ENCODE results near the gene EXOC4. TPM values are rescaled to one million over a fixed set of nuclear protein-coding genes. Genes with fewer than 3 reads are reported as not detected.

EXOC4 gene
- total RNA-seq, 4 donors from 2014 or later: 52.4 to 82.2 (median 67.0) TPM

GRCh38 chr7:133829336-133829897 is 576.5 kb downstream of the EXOC4 start:
- H3K4me3 ChIP-seq (ENCODE audit: low read depth, poor library complexity, severe bottlenecking): no peak overlapping the region
- intact Hi-C loops (cut with DNase I; ENCODE audit: low total_unique reads): no loop called here
- WGBS, 2 donors: 86 to 88% methylated on average over 4 of the region's 4 CpGs
- DNase-seq (ENCODE audit: low spot score in 2 of 2): no peak
- no peak for TF ChIP-seq POLR2A (IDR thresholded peaks at IDR 0.05)
- no peak for TF ChIP-seq CTCF (IDR thresholded peaks at IDR 0.05)

- H3K4me3 ChIP-seq (ENCODE audit: low read depth, poor library complexity, severe bottlenecking): no peak overlapping the region
- TF ChIP-seq CTCF (IDR thresholded peaks at IDR 0.05) (no peak), POLR2A (IDR thresholded peaks at IDR 0.05) (no peak)
- DNase-seq (ENCODE audit: low spot score in 2 of 2): no peak
- 97 to 100% methylated on average over 6 of the region's 6 CpGs for WGBS, 2 donors
- intact Hi-C loops (cut with DNase I; ENCODE audit: low total_unique reads): no loop called here
Measured at GRCh38 chr7:133830081-133830480, 577.2 kb downstream of the EXOC4 start.

GRCh38 chr7:133836666-133837065 is 583.8 kb downstream of the EXOC4 start:
- no peak for DNase-seq (ENCODE audit: low spot score in 2 of 2)
- no peak overlapping the region for H3K4me3 ChIP-seq (ENCODE audit: low read depth, poor library complexity, severe bottlenecking)
- TF ChIP-seq POLR2A (IDR thresholded peaks at IDR 0.05): no peak
- intact Hi-C loops (cut with DNase I; ENCODE audit: low total_unique reads): no loop called here
- WGBS, 2 donors: 72 to 83% methylated on average over 3 of the region's 3 CpGs

- TF ChIP-seq POLR2A (IDR thresholded peaks at IDR 0.05) (no peak), CTCF (IDR thresholded peaks at IDR 0.05) (no peak)
- DNase-seq (ENCODE audit: low spot score in 2 of 2): no peak
- H3K4me3 ChIP-seq (ENCODE audit: low read depth, poor library complexity, severe bottlenecking): no peak overlapping the region
- intact Hi-C loops (cut with DNase I; ENCODE audit: low total_unique reads): no loop called here
Measured at GRCh38 chr7:133837224-133837623, 584.3 kb downstream of the EXOC4 start.

- no peak overlapping the region for H3K4me3 ChIP-seq (ENCODE audit: low read depth, poor library complexity, severe bottlenecking)
- intact Hi-C loops (cut with DNase I; ENCODE audit: low total_unique reads): no loop called here
- no peak for DNase-seq (ENCODE audit: low spot score in 2 of 2)
- WGBS, 2 donors: 86 to 87% methylated on average over 3 of the region's 3 CpGs
- TF ChIP-seq POLR2A (IDR thresholded peaks at IDR 0.05) (no peak), CTCF (IDR thresholded peaks at IDR 0.05) (no peak)
Measured at GRCh38 chr7:133839121-133839520, 586.2 kb downstream of the EXOC4 start.

- no peak overlapping the region for H3K4me3 ChIP-seq (ENCODE audit: low read depth, poor library complexity, severe bottlenecking)
- intact Hi-C loops (cut with DNase I; ENCODE audit: low total_unique reads): no loop called here
- WGBS, 2 donors: 77 to 79% methylated on average over 2 of the region's 2 CpGs
- TF ChIP-seq POLR2A (IDR thresholded peaks at IDR 0.05) (no peak), CTCF (IDR thresholded peaks at IDR 0.05) (no peak)
- no peak for DNase-seq (ENCODE audit: low spot score in 2 of 2)
Measured at GRCh38 chr7:133843341-133843740, 590.5 kb downstream of the EXOC4 start.

Measured in lower leg skin (tissue), 4 donors.